K562 (cell line): ENCODE results near the gene MED15. TPM values are rescaled to one million over a fixed set of nuclear protein-coding genes. Genes with fewer than 3 reads are reported as not detected.
A peak's percentile ranks its signal among the peaks of the same experiment; 100 is the strongest.

Source experiments
- ATAC-seq: fragments of 200-7000 bp; cut with Tn5 transposase; 3 replicates; pipeline ENCODE4 v1.9.1; 2020; ENCODE audit warnings: moderate library complexity
- BruUV-seq: library from RNA; stranded (reverse); fragments of 400-500 nt; replicated peaks from 2 replicates; lab custom pipeline; 2021; lab: Mats Ljungman, UMichigan
- CTCF ChIA-PET: fragments of 300-600 bp; formaldehyde crosslinking; extraction: SDS; loops from one replicate; lab custom pipeline; 2021; ENCODE audit warnings: low intra/inter-chr PET ratio; lab: Yijun Ruan, JAX
- POLR2A ChIA-PET: fragments of 300-600, 350-650 bp; sonication (Branson Sonifier 250); formaldehyde crosslinking; extraction: SDS; loops from one replicate; lab custom pipeline; 2021; ENCODE audit warnings: antibody characterized with exemption, inconsistent platforms; lab: Yijun Ruan, JAX
- DNase-seq, 4 experiments: peaks; one replicate each; pipeline versions ENCODE4 v3.0.0 to v3.0.0-alpha.2; 2011 to 2018; ENCODE audit warnings: low spot score in 3 of 4, mixed read lengths in 3 of 4; ENCODE audit errors: extremely low read depth in 1 of 4
- FAIRE-seq: peaks from 2 replicates; lab custom pipeline; 2011; peaks lifted over from hg19 to GRCh38; lab: Jason Lieb, UNC
- H2AFZ ChIP-seq: 2 replicates; pipeline ENCODE4 v1.6.0; 2011; ENCODE audit warnings: low read depth, low read length, control low read depth, inconsistent platforms
- H3K27ac ChIP-seq: fragments of 200-600 bp; 3 replicates; pipeline ENCODE4 v1.8.0; 2011; ENCODE audit warnings: low read depth, mild to moderate bottlenecking, control low read depth, inconsistent platforms, low read length, moderate library complexity, mixed read lengths; ENCODE audit errors: extremely low read depth
- H3K27me3 ChIP-seq, 2 experiments: fragments of 300-600 bp in 1 of 2; 2 replicates in 1 of 2; 3 replicates in 1 of 2; pipeline versions ENCODE4 v1.6.0 to v1.8.0; 2011; ENCODE audit warnings: inconsistent platforms in 2 of 2, low read length in 2 of 2, mild to moderate bottlenecking in 1 of 2, mixed read lengths in 1 of 2, moderate library complexity in 1 of 2; ENCODE audit not compliant: control insufficient read depth in 2 of 2, insufficient read depth in 2 of 2
- H3K36me3 ChIP-seq: fragments of 300-600 bp; 3 replicates; pipeline ENCODE4 v1.8.0; 2011; ENCODE audit warnings: mild to moderate bottlenecking, low read length, inconsistent platforms; ENCODE audit not compliant: control insufficient read depth, insufficient read depth
- H3K4me1 ChIP-seq, 2 experiments: fragments of 200-600 bp in 1 of 2; replicated peaks in 1 of 2; 2 replicates in 1 of 2; 3 replicates in 1 of 2; pipeline versions ENCODE4 v1.5.1 to v1.8.0; 2011; ENCODE audit warnings: inconsistent platforms in 2 of 2, low read length in 2 of 2, mild to moderate bottlenecking in 1 of 2, mixed read lengths in 1 of 2, moderate library complexity in 1 of 2; ENCODE audit not compliant: control insufficient read depth in 2 of 2, insufficient read depth in 2 of 2
- H3K4me2 ChIP-seq: 2 replicates; pipeline ENCODE4 v1.6.1; 2011; ENCODE audit warnings: low read length, control low read depth, inconsistent platforms, mixed read lengths; ENCODE audit not compliant: insufficient read depth
- H3K4me3 ChIP-seq: fragments of 200-600 bp; sonication (generic), shearing (Covaris generic); 2 replicates; pipeline ENCODE4 v1.5.1; 2016; ENCODE audit warnings: control low read depth, inconsistent platforms
- H3K79me2 ChIP-seq: fragments of 200-600 bp; 3 replicates; pipeline ENCODE4 v1.8.0; 2011; ENCODE audit warnings: low read length, inconsistent platforms; ENCODE audit not compliant: control insufficient read depth, insufficient read depth
- H3K9ac ChIP-seq, 2 experiments: 2 replicates each; pipeline versions ENCODE4 v1.6.0 to v1.6.1; 2011; ENCODE audit warnings: low read depth in 2 of 2, low read length in 2 of 2, control low read depth in 1 of 2, inconsistent platforms in 1 of 2, mild to moderate bottlenecking in 1 of 2, mixed read lengths in 1 of 2; ENCODE audit not compliant: insufficient read depth in 1 of 2
- H3K9me1 ChIP-seq: one replicate; pipeline ENCODE4 v1.6.0; 2011; ENCODE audit warnings: inconsistent platforms, mild to moderate bottlenecking, low read length, moderate library complexity; ENCODE audit not compliant: control insufficient read depth, insufficient read depth
- H3K9me3 ChIP-seq: replicated peaks from 2 replicates; pipeline ENCODE4 v1.5.1; 2011; ENCODE audit warnings: low read depth, low read length, inconsistent platforms; ENCODE audit not compliant: control insufficient read depth, insufficient read depth
- H4K20me1 ChIP-seq: replicated peaks from 2 replicates; pipeline ENCODE4 v1.6.1; 2011; ENCODE audit warnings: low read length, inconsistent platforms, mixed read lengths; ENCODE audit not compliant: control insufficient read depth, insufficient read depth
- ATF2 ChIP-seq: sonication (generic); formaldehyde crosslinking; IDR thresholded peaks from 2 replicates; pipeline ENCODE4 v1.8.1; 2022; ENCODE audit warnings: missing genetic modification reagents
- ATF7 ChIP-seq: fragments of 450-650 bp; IDR thresholded peaks from 2 replicates; pipeline ENCODE4 v1.7.1; 2014; ENCODE audit warnings: mild to moderate bottlenecking, moderate library complexity
- E2F6 ChIP-seq, 2 experiments: IDR thresholded peaks; 2 replicates each; pipeline ENCODE4 v1.6.1; 2011; ENCODE audit warnings: borderline replicate concordance in 1 of 2, control low read depth in 1 of 2, low read depth in 1 of 2, low read length in 1 of 2, mild to moderate bottlenecking in 1 of 2, mixed read lengths in 1 of 2, moderate library complexity in 1 of 2; ENCODE audit not compliant: insufficient read depth in 1 of 2, insufficient read length in 1 of 2, poor library complexity in 1 of 2, severe bottlenecking in 1 of 2; ENCODE audit errors: extremely low read depth in 1 of 2
- HDAC6 ChIP-seq: IDR thresholded peaks from 2 replicates; pipeline ENCODE4 v1.6.1; 2012; ENCODE audit warnings: low read depth, mild to moderate bottlenecking, control low read depth, inconsistent platforms, low read length, moderate library complexity
- KAT2B ChIP-seq: IDR thresholded peaks from one replicate; pipeline ENCODE4 v1.6.1; 2012; ENCODE audit warnings: low read depth, mild to moderate bottlenecking, control low read depth, inconsistent platforms, low read length, moderate library complexity
- NR2C2 ChIP-seq, 2 experiments: fragments of 200-800 bp in 1 of 2; sonication (Bioruptor generic) in 1 of 2; sonication (generic) in 1 of 2; formaldehyde crosslinking in 1 of 2; IDR thresholded peaks; 2 replicates each; pipeline versions ENCODE4 v1.6.1 to v1.8.0; 2016 to 2022; ENCODE audit warnings: mild to moderate bottlenecking in 1 of 2, missing compliant biosample characterization in 1 of 2, missing genetic modification characterization in 1 of 2, missing genetic modification reagents in 1 of 2
- NR2F6 ChIP-seq: fragments of 450-650 bp; formaldehyde crosslinking; IDR thresholded peaks from 2 replicates; pipeline ENCODE4 v1.4.0; 2020; ENCODE audit warnings: mild to moderate bottlenecking
- RUNX1 ChIP-seq: sonication (generic); IDR thresholded peaks from 2 replicates; pipeline ENCODE4 v1.6.1; 2016; ENCODE audit warnings: antibody characterized with exemption, low read depth
- TAF15 ChIP-seq: fragments of 200-400 bp; formaldehyde crosslinking; IDR thresholded peaks from 2 replicates; pipeline ENCODE4 v1.6.1; 2017; ENCODE audit warnings: mild to moderate bottlenecking, low read depth, low read length, moderate library complexity
- THAP12 ChIP-seq: fragments of 250-450 bp; sonication (Bioruptor Pico); IDR thresholded peaks from 2 replicates; pipeline ENCODE4 v1.9.0; 2021; ENCODE audit warnings: mild to moderate bottlenecking, inconsistent platforms
- ZBTB1 ChIP-seq: sonication (generic); formaldehyde crosslinking; IDR thresholded peaks from 2 replicates; pipeline ENCODE4 v1.8.1; 2023; ENCODE audit warnings: missing genetic modification reagents, low read depth, mild to moderate bottlenecking, borderline replicate concordance
- ZBTB2 ChIP-seq: fragments of 450-650 bp; IDR thresholded peaks from 2 replicates; pipeline ENCODE4 v1.6.1; 2016; ENCODE audit warnings: antibody characterized with exemption
- ZNF174 ChIP-seq: fragments of 250-450 bp; sonication (Bioruptor Pico); IDR thresholded peaks from 2 replicates; pipeline ENCODE4 v1.4.0; 2020; ENCODE audit warnings: mild to moderate bottlenecking
- ZNF561 ChIP-seq: fragments of 450-650 bp; formaldehyde crosslinking; conservative IDR thresholded peaks from 2 replicates; pipeline ENCODE4 v1.4.0; 2020; ENCODE audit warnings: mild to moderate bottlenecking, moderate library complexity
- ZNF77 ChIP-seq: fragments of 250-450 bp; sonication (Bioruptor Pico); IDR thresholded peaks from 2 replicates; pipeline ENCODE4 v1.5.0; 2020
- WGBS: fragments of 100-300 bp; shearing (Covaris generic); methylation state at CpG from one replicate; pipeline ENCODE4 v1.1.6; 2016; ENCODE audit warnings: low coverage, mixed read lengths; ENCODE audit not compliant: insufficient coverage; ENCODE audit errors: missing lambda C conversion rate; 5-methylcytosine and 5-hydroxymethylcytosine counted together
- in situ Hi-C: fragments of 300-500 bp; cut with MboI; formaldehyde crosslinking; loops from 4 replicates; pipeline ENCODE4 v1.15.0; 2018; ENCODE audit warnings: inconsistent platforms, mixed read lengths
- intact Hi-C: fragments of 100-400 bp; cut with micrococcal nuclease; formaldehyde crosslinking; loops from 2 replicates; pipeline ENCODE4 v1.14.2; 2022
- polyA plus RNA-seq, 8 experiments: library from polyadenylated mRNA; depleted of rRNA in 4 of 8; stranded (reverse) in 5 of 8; unstranded in 3 of 8; fragments of >200 nt; fragmentation: Nextera tagmentation in 2 of 8; fragmentation: Illumina TruSeq in 1 of 8; extraction: Ambion mirVana in 2 of 8; extraction: Trizol in 1 of 8; gene quantifications; 2 replicates each; pipeline versions ENCODE4 v1.2.1 to v1.2.3, GENCODE V29; 2011 to 2014; ENCODE audit warnings: inconsistent platforms in 1 of 8, missing spikeins in 1 of 8
- total RNA-seq, 7 experiments: library from RNA; depleted of rRNA in 6 of 7; stranded (reverse); fragments of >200 nt in 6 of 7; fragmentation: Illumina TruSeq in 2 of 7; extraction: Trizol in 2 of 7; gene quantifications; 2 replicates each; pipeline versions ENCODE4 v1.2.1 to v1.2.3, GENCODE V29; 2011 to 2021; ENCODE audit warnings: low replicate concordance in 1 of 7

MED15 gene
- total and polyA plus RNA-seq, 9 of the 15 experiments (the other 6 are each of a cell fraction or from before 2014, with no cell fraction given), result 4.0 to 271 (median 60.1) TPM

GRCh38 chr22:20571078-20571503 lies 63.7 kb downstream of the MED15 start:
- no peak for DNase-seq
- TF ChIP-seq RUNX1 (no peak; the same call in 1 of the 2 replicates), ATF2 (CRISPR knock-in tag) (no peak), KAT2B (no peak), E2F6 (IDR thresholded peaks at IDR 0.05; ENCODE audit: borderline replicate concordance in 1 of 2, extremely low read depth in 1 of 2, insufficient read depth in 1 of 2, insufficient read length in 1 of 2, low read depth in 1 of 2, low read length in 1 of 2, poor library complexity in 1 of 2, severe bottlenecking in 1 of 2) (no peak), ZNF174 (CRISPR knock-in tag) (no peak), ZNF77 (CRISPR knock-in tag) (no peak), NR2C2 (CRISPR knock-in tag; IDR thresholded peaks at IDR 0.05) (no peak), NR2C2 (tag; IDR thresholded peaks at IDR 0.05) (no peak), THAP12 (CRISPR knock-in tag) (peak; percentile 70; the same call in 1 of the 2 replicates), ZBTB2 (0 out of 2 replicates have a peak, but pooled peaks have one; percentile 9), NR2F6 (CRISPR knock-in tag) (no peak), ZBTB1 (CRISPR knock-in tag) (peak; percentile 19; the same call in 1 of the 2 replicates), ZNF561 (CRISPR knock-in tag) (no peak), ATF7 (no peak), HDAC6 (0 out of 2 replicates have a peak, but pooled peaks have one; percentile 42), TAF15 (no peak)

More at GRCh38 chr22:20571078-20571503, 63.7 kb downstream of the MED15 start:
- FAIRE-seq (no peak), ATAC-seq (peak; percentile 8; the same call in 2 of the 3 replicates)
- intact Hi-C loops (loop anchor here (1.0 kb wide), 1 partner anchor 153 kb away; no protein-coding TSS in a partner anchor), in situ Hi-C loops (loop anchor here (5.0 kb wide), 1 partner anchor 154 kb away; no protein-coding TSS in a partner anchor)
- 74% methylated on average over 6 of the region's 6 CpGs for WGBS
- Histone ChIP-seq H3K36me3 (peaks cover 92% of the 10 kb centered on the region), H3K9ac (peak overlapping the region in 1 of 2 experiments; percentile 40; a peak in 2 of 4 replicates), H3K9me1 (peaks cover 10% of the 10 kb centered on the region), H3K9me3 (no peaks in the 10 kb centered on the region), H3K79me2 (no peaks in the 10 kb centered on the region), H3K4me1 (peaks cover 0 to 5% of the 10 kb centered on the region in 2 experiments; a peak in 2 of 5 replicates), H4K20me1 (peaks cover 37% of the 10 kb centered on the region), H3K4me3 (no peak overlapping the region), H3K27me3 (no peaks in the 10 kb centered on the region), H3K27ac (no peak overlapping the region), H3K4me2 (no peak overlapping the region), H2AFZ (no peak overlapping the region)
- no TSS peak for BruUV-seq
- POLR2A ChIA-PET, result interaction anchor here (2.2 to 68.9 kb wide), 3 partner anchors 10 to 51 kb away, joined by 7 to 1693 read pairs (median 186); partner anchors contain the start of gene MED15
- CTCF ChIA-PET, result interaction anchor here (1.4 to 2.9 kb wide), 2 partner anchors 14 to 153 kb away, joined by 6 to 35 read pairs; no protein-coding TSS in a partner anchor
